OCI-LY7 (cell line): Measurements from ENCODE around the gene DDX3Y. TPM values are rescaled to one million over a fixed set of nuclear protein-coding genes. Genes with fewer than 3 reads are reported as not detected.

Experiments used
- Bru-seq: library from RNA; stranded (reverse); fragments of 400-500 nt; gene quantifications from one replicate; lab custom pipeline; 2021; lab: Mats Ljungman, UMichigan
- BruChase-seq, 2 experiments: library from RNA; stranded (reverse); fragments of 400-500 nt; gene quantifications; one replicate each; lab custom pipeline; 2021; lab: Mats Ljungman, UMichigan
- BruUV-seq: library from RNA; stranded (reverse); fragments of 400-500 nt; replicated peaks from 2 replicates; lab custom pipeline; 2021; lab: Mats Ljungman, UMichigan
- CTCF ChIA-PET: fragments of 300-600 bp; sonication (Branson Sonifier 250); formaldehyde crosslinking; loops from one replicate; lab custom pipeline; 2022; ENCODE audit warnings: antibody characterized with exemption; ENCODE audit not compliant: unreplicated experiment; lab: Charles Lee
- POLR2A ChIA-PET: fragments of 300-600 bp; sonication (Branson Sonifier 250); formaldehyde crosslinking; loops from one replicate; lab custom pipeline; 2022; ENCODE audit warnings: antibody characterized with exemption; lab: Charles Lee
- DNase-seq: peaks from one replicate; pipeline ENCODE4 v3.0.0-alpha.2; 2015; ENCODE audit warnings: low spot score
- H2AFZ ChIP-seq: fragments of 200-600 bp; sonication (generic), shearing (Covaris generic); 2 replicates; pipeline ENCODE4 v1.6.1; 2014; ENCODE audit warnings: mild to moderate bottlenecking, antibody characterized with exemption, low read length, moderate library complexity
- H3K27ac ChIP-seq: fragments of 200-600 bp; sonication (generic); 2 replicates; pipeline ENCODE4 v1.5.1; 2014; ENCODE audit warnings: mixed run types, low read depth, mild to moderate bottlenecking, moderate library complexity, low read length, inconsistent platforms; ENCODE audit not compliant: poor library complexity, severe bottlenecking
- H3K36me3 ChIP-seq: fragments of 200-600 bp; sonication (generic); 2 replicates; pipeline ENCODE4 v1.6.1; 2014; ENCODE audit warnings: mild to moderate bottlenecking, antibody characterized with exemption, low read length, moderate library complexity, mixed read lengths; ENCODE audit not compliant: insufficient read depth
- H3K4me1 ChIP-seq: fragments of 200-600 bp; sonication (generic); 2 replicates; pipeline ENCODE4 v1.5.1; 2014; ENCODE audit warnings: mild to moderate bottlenecking, low read length; ENCODE audit not compliant: insufficient read depth, poor library complexity, severe bottlenecking
- H3K4me2 ChIP-seq: fragments of 200-600 bp; sonication (generic); 2 replicates; pipeline ENCODE4 v1.6.1; 2014; ENCODE audit warnings: mild to moderate bottlenecking, low read length
- H3K4me3 ChIP-seq: fragments of 200-600 bp; sonication (generic); 2 replicates; pipeline ENCODE4 v1.5.1; 2014; ENCODE audit warnings: mild to moderate bottlenecking, low read depth, low read length; ENCODE audit not compliant: poor library complexity, severe bottlenecking
- H3K79me2 ChIP-seq: fragments of 200-600 bp; sonication (generic); 2 replicates; pipeline ENCODE4 v1.6.1; 2016; ENCODE audit warnings: low read depth, mild to moderate bottlenecking, low read length, moderate library complexity, mixed read lengths; ENCODE audit not compliant: insufficient read depth
- H3K9me2 ChIP-seq: fragments of 200-600 bp; sonication (generic); 2 replicates; pipeline ENCODE4 v1.6.1; 2016; ENCODE audit warnings: mild to moderate bottlenecking, low read length, mixed read lengths; ENCODE audit not compliant: insufficient read depth
- H3K9me3 ChIP-seq: fragments of 200-600 bp; sonication (generic); 2 replicates; pipeline ENCODE4 v1.6.1; 2014; ENCODE audit warnings: mild to moderate bottlenecking, mixed run types, low read length, mixed read lengths
- H4K20me1 ChIP-seq: fragments of 200-600 bp; sonication (generic); 2 replicates; pipeline ENCODE4 v1.6.1; 2014; ENCODE audit warnings: mild to moderate bottlenecking, antibody characterized with exemption, low read length, moderate library complexity, mixed read lengths; ENCODE audit not compliant: insufficient read depth
- CTCF ChIP-seq: fragments of 200-600 bp; sonication (generic); conservative IDR thresholded peaks from 2 replicates; pipeline ENCODE4 v1.5.1; 2014; ENCODE audit warnings: mild to moderate bottlenecking, antibody characterized with exemption, low read length, moderate library complexity, mixed read lengths
- EZH2phosphoT487 ChIP-seq: fragments of 200-600 bp; sonication (generic); IDR thresholded peaks from 2 replicates; pipeline ENCODE4 v1.6.1; 2018; ENCODE audit warnings: low read depth, borderline replicate concordance, mild to moderate bottlenecking, mixed run types, antibody characterized with exemption, low read length, moderate library complexity, mixed read lengths
- intact Hi-C: fragments of 100-400 bp; cut with micrococcal nuclease; formaldehyde crosslinking; loops from one replicate; pipeline ENCODE4 v1.10.0; 2022; ENCODE audit not compliant: unreplicated experiment
- long read RNA-seq: library from polyadenylated mRNA; stranded (forward); transcript quantifications from one replicate; pipeline ENCODE4 v2.0.0, GENCODE V29; 2022
- total RNA-seq, 2 experiments: library from RNA; depleted of rRNA in 1 of 2; stranded (reverse); fragments of >200 nt in 1 of 2; shearing (Covaris generic) in 1 of 2; gene quantifications; 2 replicates each; pipeline ENCODE4 v1.2.3, GENCODE V29; 2014 to 2022

Gene DDX3Y
- total RNA-seq (2014; rRNA removed; shearing (Covaris generic)) (76.9 and 102 TPM in 2 replicates), total RNA-seq (2022) (98.9 and 111 TPM in 2 replicates), Bru-seq, nascent RNA (percentile 97 among the genes with signal in this experiment), BruChase-seq, experiment 1, labeled RNA remaining after a 6-hour chase (percentile 96 among the genes with signal in this experiment), BruChase-seq, experiment 2, labeled RNA remaining after a 2-hour chase (percentile 99 among the genes with signal in this experiment)
- long read RNA-seq, full-length matches to known transcripts, result 92 of 166 reads
- long read RNA-seq, partial matches to known transcripts, result 20 of 166 reads
- long read RNA-seq, other reads (novel, unspliced or antisense), result 54 of 166 reads

GRCh38 chrY:12904618-12905516 lies at the start of gene DDX3Y:
TSS of gene DDX3Y (plus strand) at chrY:12904868. CDS start at chrY:12904937, 69 bp downstream.
- Histone ChIP-seq H3K4me1 (peaks cover 21% of the 10 kb centered on the region), H2AFZ (peak within 1 kb of the TSS; percentile 96), H3K9me2 (no peaks in the 10 kb centered on the region), H3K4me2 (peak within 1 kb of the TSS; percentile 85), H3K27ac (peak within 1 kb of the TSS; percentile 87), H4K20me1 (peaks cover 21% of the 10 kb centered on the region), H3K36me3 (peaks cover 33% of the 10 kb centered on the region), H3K9me3 (0 out of 2 replicates have a peak, but pooled peaks cover 3% of the 10 kb centered on the region), H3K79me2 (peaks cover 52% of the 10 kb centered on the region), H3K4me3 (peak within 1 kb of the TSS; percentile 97)
- TF ChIP-seq EZH2phosphoT487, result no peak
- no peak for TF ChIP-seq CTCF
- peak; percentile 93 for DNase-seq
- ChIA-PET CTCF (no interaction called here), POLR2A (interaction anchor here (0.7 kb wide), 1 partner anchor 495 kb away, joined by 3 read pairs; no protein-coding TSS in a partner anchor)
- intact Hi-C loops, result loop anchor here (5.0 kb wide), 2 partner anchors 243 to 577 kb away; partner anchors contain the start of gene UTY
- BruUV-seq, result no TSS peak

GRCh38 chrY:12855791-12856275 lies 48.8 kb upstream of the DDX3Y start:
- ChIA-PET CTCF (no interaction called here), POLR2A (no interaction called here)
- Histone ChIP-seq H3K9me3 (no peaks in the 10 kb centered on the region), H4K20me1 (no peaks in the 10 kb centered on the region), H3K4me3 (no peak overlapping the region), H2AFZ (no peak overlapping the region), H3K36me3 (peaks cover 13% of the 10 kb centered on the region; the same call in 1 of the 2 replicates), H3K4me2 (no peak overlapping the region), H3K27ac (no peak overlapping the region), H3K79me2 (no peaks in the 10 kb centered on the region), H3K4me1 (no peaks in the 10 kb centered on the region), H3K9me2 (no peaks in the 10 kb centered on the region)
- DNase-seq, result no peak
- TF ChIP-seq CTCF (no peak), EZH2phosphoT487 (no peak)
- BruUV-seq, result no TSS peak
- intact Hi-C loops, result no loop called here
